ENCODE measurements around the gene GRK6. TPM values are rescaled to one million over a fixed set of nuclear protein-coding genes. Genes with fewer than 3 reads are reported as not detected.
"Not testable (repeated sequence)": the region's sequence is repeated elsewhere in the genome, so short reads cannot be mapped to it uniquely, and the experiment has no call there.

The GRK6 gene
- total and polyA plus RNA-seq, 3 donors from 2014 or later, result 32.6 to 57.0 (median 51.8) TPM

DNA sequence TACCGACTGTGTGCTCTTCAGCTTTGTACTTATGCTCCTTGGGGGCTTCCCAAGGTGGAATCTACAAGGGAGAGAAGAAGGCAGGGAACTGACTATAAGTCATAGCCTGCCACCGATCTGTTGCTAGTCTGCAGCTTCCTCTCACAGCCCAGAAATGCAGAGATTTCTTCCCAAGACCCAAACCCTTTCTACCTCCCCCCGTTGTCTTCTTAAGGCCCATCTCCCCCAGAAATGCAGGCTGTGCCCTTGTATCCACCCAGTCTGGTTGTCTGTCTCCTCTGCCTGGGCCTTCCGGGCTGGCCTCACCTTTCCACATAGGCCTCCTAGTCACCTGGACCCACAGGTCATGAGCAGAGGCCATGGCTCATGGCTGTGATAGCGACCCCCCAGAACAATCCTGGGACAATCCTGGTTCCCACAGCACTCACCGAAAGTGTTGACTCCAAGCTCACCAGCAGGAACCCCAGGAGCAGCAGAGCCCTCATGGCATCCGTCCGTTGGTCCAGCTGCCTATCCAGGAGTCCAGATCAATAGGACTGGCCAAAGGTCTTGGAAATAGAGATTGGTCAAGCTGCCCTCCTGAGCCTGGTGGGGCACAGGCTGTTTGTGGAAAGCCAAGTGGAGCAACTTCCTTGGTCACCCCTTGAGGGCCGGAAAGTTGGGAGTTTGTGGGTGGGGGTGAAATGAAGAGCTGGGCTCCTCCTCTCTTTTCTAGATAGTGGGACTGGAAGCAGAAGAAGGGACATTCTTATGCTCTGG, 17.3 kb upstream of the GRK6 start, which contains the start of gene F12:
Gene F12, minus strand, starts transcription at position 522 of the 759 bp plus-strand sequence. Its CDS starts 37 bp downstream, at position 485.
- Histone ChIP-seq H3K9me3 (no peaks in the 10 kb centered on the region), H3K4me3 (no peak within 1 kb of the TSS), H3K4me1 (peaks cover 4% of the 10 kb centered on the region), H3K27me3 (no peaks in the 10 kb centered on the region), H3K36me3 (ENCODE audit: low read depth, missing control alignments) (no peaks in the 10 kb centered on the region), H3K27ac (no peak within 1 kb of the TSS)
- intact Hi-C loops (cut with DNase I; ENCODE audit: low total_unique reads), result no loop called here
- TF ChIP-seq POLR2A (IDR thresholded peaks at IDR 0.05), result no peak
- TF ChIP-seq, protein P1, sequence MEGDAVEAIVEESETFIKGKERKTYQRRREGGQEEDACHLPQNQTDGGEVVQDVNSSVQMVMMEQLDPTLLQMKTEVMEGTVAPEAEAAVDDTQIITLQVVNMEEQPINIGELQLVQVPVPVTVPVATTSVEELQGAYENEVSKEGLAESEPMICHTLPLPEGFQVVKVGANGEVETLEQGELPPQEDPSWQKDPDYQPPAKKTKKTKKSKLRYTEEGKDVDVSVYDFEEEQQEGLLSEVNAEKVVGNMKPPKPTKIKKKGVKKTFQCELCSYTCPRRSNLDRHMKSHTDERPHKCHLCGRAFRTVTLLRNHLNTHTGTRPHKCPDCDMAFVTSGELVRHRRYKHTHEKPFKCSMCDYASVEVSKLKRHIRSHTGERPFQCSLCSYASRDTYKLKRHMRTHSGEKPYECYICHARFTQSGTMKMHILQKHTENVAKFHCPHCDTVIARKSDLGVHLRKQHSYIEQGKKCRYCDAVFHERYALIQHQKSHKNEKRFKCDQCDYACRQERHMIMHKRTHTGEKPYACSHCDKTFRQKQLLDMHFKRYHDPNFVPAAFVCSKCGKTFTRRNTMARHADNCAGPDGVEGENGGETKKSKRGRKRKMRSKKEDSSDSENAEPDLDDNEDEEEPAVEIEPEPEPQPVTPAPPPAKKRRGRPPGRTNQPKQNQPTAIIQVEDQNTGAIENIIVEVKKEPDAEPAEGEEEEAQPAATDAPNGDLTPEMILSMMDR (IDR thresholded peaks at IDR 0.05), result no peak
- DNase-seq, result no peak
- WGBS, 2 donors, result 88 to 95% methylated on average over 8 to 9 of the region's 9 CpGs

DNA sequence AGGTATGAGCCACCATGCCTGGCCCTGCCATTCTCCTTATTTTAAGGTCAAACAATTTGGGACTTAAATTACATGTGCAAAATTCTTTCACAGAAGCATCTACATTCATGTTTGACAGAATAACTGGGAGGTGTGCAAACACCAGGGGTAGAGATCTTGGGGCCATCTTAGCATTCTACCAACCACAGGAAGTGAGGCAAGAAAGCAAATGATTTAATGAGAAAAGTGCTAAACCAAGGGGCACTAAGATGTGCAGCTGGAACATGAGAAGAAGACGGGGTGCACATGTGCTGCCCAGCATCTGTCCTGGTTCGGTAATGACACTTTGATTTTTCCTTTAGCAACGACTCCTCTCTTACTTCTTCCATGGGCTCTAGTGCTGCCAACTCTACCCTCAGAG, 15.9 kb upstream of the GRK6 start:
- H3K9me3 ChIP-seq, result no peaks in the 10 kb centered on the region
- intact Hi-C loops (cut with DNase I; ENCODE audit: low total_unique reads), result no loop called here
- no peak overlapping the region for H3K27ac ChIP-seq
- TF ChIP-seq, protein P1 (IDR thresholded peaks at IDR 0.05), result no peak
- WGBS, 2 donors, result 86 to 89% methylated on average over 3 of the region's 3 CpGs
- H3K36me3 ChIP-seq (ENCODE audit: low read depth, missing control alignments), result no peaks in the 10 kb centered on the region
- no peak overlapping the region for H3K4me3 ChIP-seq
- H3K4me1 ChIP-seq, result no peaks in the 10 kb centered on the region
- H3K27me3 ChIP-seq, result no peaks in the 10 kb centered on the region
- DNase-seq, result no peak

DNA sequence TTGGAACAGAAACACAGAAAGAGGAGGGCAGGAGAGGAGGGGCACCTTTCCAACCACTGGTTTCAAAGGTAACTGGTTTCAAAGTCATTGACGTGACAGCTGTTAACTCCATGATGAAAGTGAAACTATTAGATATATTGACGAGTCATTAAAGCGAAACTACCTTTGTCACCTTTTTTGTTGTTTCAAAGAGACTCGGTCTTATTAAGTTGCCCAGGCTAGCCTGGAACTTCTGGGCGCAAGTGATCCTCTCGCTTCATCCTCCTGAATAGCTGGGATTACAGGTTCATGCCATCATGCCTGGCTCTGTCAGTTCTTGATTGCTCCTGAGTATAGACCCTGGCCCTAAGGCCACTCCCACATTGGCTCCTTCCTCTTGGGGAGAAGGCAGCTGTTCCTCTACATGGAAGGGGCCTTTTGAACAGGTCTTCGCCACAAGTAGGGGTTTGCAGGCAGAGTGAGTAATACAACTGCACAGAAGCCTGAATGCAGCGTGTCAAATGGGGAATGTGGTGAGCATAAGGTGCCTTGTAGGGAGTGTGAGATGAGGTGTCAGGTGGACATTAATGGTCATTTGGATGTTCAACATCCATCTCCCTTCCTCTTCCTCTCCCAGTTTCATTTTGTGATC, 13.8 kb upstream of the GRK6 start:
- no peaks in the 10 kb centered on the region for H3K9me3 ChIP-seq
- no peak for TF ChIP-seq POLR2A (IDR thresholded peaks at IDR 0.05)
- TF ChIP-seq, protein P1 (IDR thresholded peaks at IDR 0.05), result no peak
- DNase-seq, result no peak
- H3K4me1 ChIP-seq, result peaks cover 3% of the 10 kb centered on the region
- no peaks in the 10 kb centered on the region for H3K36me3 ChIP-seq (ENCODE audit: low read depth, missing control alignments)
- no peaks in the 10 kb centered on the region for H3K27me3 ChIP-seq
- intact Hi-C loops (cut with DNase I; ENCODE audit: low total_unique reads), result no loop called here
- 80 to 88% methylated on average over 8 of the region's 8 CpGs for WGBS, 2 donors
- H3K4me3 ChIP-seq, result no peak overlapping the region
- H3K27ac ChIP-seq, result no peak overlapping the region

DNA sequence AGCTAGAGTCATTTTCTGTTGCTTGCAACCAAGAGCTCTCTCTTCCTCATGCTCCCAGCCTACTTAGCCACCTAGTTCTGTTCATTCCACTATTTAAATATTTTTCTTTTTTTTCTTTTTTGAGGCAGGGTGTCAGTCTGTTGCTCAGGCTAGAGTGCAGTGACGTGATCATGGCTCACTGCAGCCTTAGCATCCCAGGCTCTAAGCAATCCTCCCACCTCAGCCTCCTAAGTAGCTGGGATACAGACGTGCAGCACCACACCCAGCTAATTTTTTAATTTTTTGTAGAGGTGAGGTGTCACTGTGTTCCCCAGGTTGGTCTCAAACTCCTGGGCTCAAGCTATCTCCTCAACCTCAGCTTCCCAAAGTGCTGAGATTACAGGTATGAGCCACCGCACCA, 12.0 kb upstream of the GRK6 start:
- H3K9me3 ChIP-seq, result no peaks in the 10 kb centered on the region
- no peak for DNase-seq
- 83 to 86% methylated on average over 3 of the region's 3 CpGs for WGBS, 2 donors
- H3K27ac ChIP-seq, result no peak overlapping the region
- H3K27me3 ChIP-seq, result no peaks in the 10 kb centered on the region
- TF ChIP-seq, protein P1 (IDR thresholded peaks at IDR 0.05), result no peak
- intact Hi-C loops (cut with DNase I; ENCODE audit: low total_unique reads), result no loop called here
- peaks cover 3% of the 10 kb centered on the region for H3K4me1 ChIP-seq
- H3K4me3 ChIP-seq, result no peak overlapping the region
- H3K36me3 ChIP-seq (ENCODE audit: low read depth, missing control alignments), result no peaks in the 10 kb centered on the region

DNA sequence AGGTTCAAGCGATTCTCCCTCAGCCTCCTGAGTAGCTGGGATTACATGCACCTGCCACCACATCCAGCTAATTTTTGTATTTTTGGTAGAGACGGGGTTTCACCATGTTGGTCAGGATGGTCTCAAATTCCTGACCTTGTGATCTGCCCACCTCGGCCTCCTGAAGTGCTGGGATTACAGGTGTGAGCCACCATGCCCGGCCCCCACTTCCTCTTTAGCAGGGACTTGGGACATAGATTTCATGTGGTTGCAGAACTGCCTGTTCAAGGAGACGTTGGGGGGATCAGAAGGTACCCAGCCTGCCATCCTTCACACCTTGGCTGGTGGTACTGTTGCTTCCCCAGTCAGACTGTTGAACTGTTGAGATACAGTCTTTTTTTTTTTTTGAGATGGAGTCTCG, 9.4 kb upstream of the GRK6 start:
- H3K4me1 ChIP-seq; H3K27ac ChIP-seq; intact Hi-C loops (cut with DNase I; ENCODE audit: low total_unique reads); H3K36me3 ChIP-seq (ENCODE audit: low read depth, missing control alignments); H3K27me3 ChIP-seq; DNase-seq; H3K9me3 ChIP-seq; H3K4me3 ChIP-seq: not testable (repeated sequence)
- WGBS, 2 donors, result 90 to 98% methylated on average over 5 to 6 of the region's 6 CpGs
